Pancreas (tissue), 10 donors: ENCODE data around the gene PADI4. TPM values are rescaled to one million over a fixed set of nuclear protein-coding genes. Genes with fewer than 3 reads are reported as not detected.

ENCODE experiments used
- ATAC-seq, 4 donors: fragments of 200-7000 bp; cut with Tn5 transposase; one replicate each; pipeline versions ENCODE4 v1.8.0 to v1.9.1; 2020; ENCODE audit warnings: mild to moderate bottlenecking in 4 of 4, moderate library complexity in 4 of 4
- DNase-seq, 6 donors: peaks; one replicate each; pipeline ENCODE4 v3.0.0-alpha.2; 2020
- FAIRE-seq: peaks from 2 replicates; lab custom pipeline; 2012; peaks lifted over from hg19 to GRCh38; lab: Jason Lieb, UNC
- H3K27ac ChIP-seq, 4 donors: fragments of 200-600 bp; sonication (generic); 1 replicate in 3 of 4; 2 replicates in 1 of 4; pipeline versions ENCODE4 v1.5.0 to v1.8.0; 2020
- H3K27me3 ChIP-seq, 4 donors: fragments of 200-600 bp; one replicate each; pipeline ENCODE4 v1.8.0; 2021
- H3K36me3 ChIP-seq, 3 donors: fragments of 200-600 bp; sonication (generic) in 1 of 3; one replicate each; pipeline versions ENCODE4 v1.5.0 to v1.8.0; 2020 to 2021
- H3K4me1 ChIP-seq, 3 donors: fragments of 200-600 bp; one replicate each; pipeline ENCODE4 v1.8.0; 2021
- H3K4me3 ChIP-seq, 4 donors: fragments of 200-600 bp; sonication (generic) in 2 of 4; one replicate each; pipeline versions ENCODE4 v1.5.0 to v1.8.0; 2020 to 2021
- H3K9me3 ChIP-seq, 4 donors: fragments of 200-600 bp; one replicate each; pipeline ENCODE4 v1.8.0; 2021
- CTCF ChIP-seq, 4 donors: fragments of 200-600 bp; sonication (generic) in 3 of 4; IDR thresholded peaks; one replicate each; pipeline versions ENCODE4 v1.5.0 to v1.8.0; 2021; ENCODE audit warnings: antibody characterized with exemption in 4 of 4
- WGBS, 2 donors: extraction: QIAGEN DNeasy Blood & Tissue Kit; methylation state at CpG; one replicate each; pipeline ENCODE4 v1.1.7; 2013; 5-methylcytosine and 5-hydroxymethylcytosine counted together
- intact Hi-C, 3 donors: fragments of 100-400 bp; cut with DNase I; formaldehyde crosslinking; loops; one replicate each; pipeline versions ENCODE4 v1.11.1 to v1.14.2; 2022
- polyA plus RNA-seq, 2 donors: library from polyadenylated mRNA; stranded (reverse); fragments of 200-250 nt; gene quantifications; one replicate each; pipeline ENCODE4 v1.2.3, GENCODE V29; 2013
- total RNA-seq, 6 donors: library from RNA; stranded (reverse); fragmentation: NEBNext Ultra II Directional in 4 of 6; extraction: Animal tissue kit (Norgen Biotek cat#: 25700) in 4 of 6; gene quantifications; one replicate each; pipeline versions ENCODE4 v1.2.1 to v1.2.4, GENCODE V29; 2021 to 2023
- donor health status: healthy with polysubstance abuse.
- donor health status: DM: no; HTN: no; CAD: no; lungs with moderate emphysema.
- donor health status: DM: no; HTN: no; CAD: no.
- donor health status: control.
- donor health status: control.
- donor health status: Bipolar disorder and iron deficiency.
- donor health status: DM: yes; HTN: yes; CAD: no.
- donor health status: DM: no; HTN: no; CAD: no.
- donor health status: DM: no; HTN: no; CAD: no.
- donor health status: DM: yes; HTN: yes; CAD: no.

The PADI4 gene
- total RNA-seq (under 1 TPM in 3 of 6 donors, not detected in 3; 0.06 to 0.83 (median 0.75) TPM), polyA plus RNA-seq (under 1 TPM in 1 of 2 donors, not detected in 1; 0.12 TPM)

- H3K4me3 ChIP-seq = no peak within 1 kb of the TSS
- FAIRE-seq (no peak), ATAC-seq (no peak), DNase-seq (no peak)
- TF ChIP-seq CTCF (IDR thresholded peaks at IDR 0.05) = no peak
- no peak within 1 kb of the TSS for H3K27ac ChIP-seq
- no peaks in the 10 kb centered on the region for H3K9me3 ChIP-seq
- intact Hi-C loops = no loop called here
- H3K27me3 ChIP-seq = no peaks in the 10 kb centered on the region
- no peaks in the 10 kb centered on the region for H3K4me1 ChIP-seq
- 63 to 72% methylated on average over 8 of the region's 8 CpGs for WGBS, 2 donors
- H3K36me3 ChIP-seq = no peaks in the 10 kb centered on the region
Observed at GRCh38 chr1:17307946-17308345, at the start of gene PADI4. Gene PADI4 (plus strand): TSS chr1:17308197. CDS start chr1:17308223, 26 bp downstream.

- Histone ChIP-seq H3K4me3 (no peak overlapping the region), H3K9me3 (no peaks in the 10 kb centered on the region), H3K36me3 (no peaks in the 10 kb centered on the region), H3K4me1 (no peaks in the 10 kb centered on the region), H3K27me3 (no peaks in the 10 kb centered on the region), H3K27ac (no peak overlapping the region)
- FAIRE-seq (no peak), ATAC-seq (no peak), DNase-seq (no peak)
- 91 to 97% methylated on average over 6 of the region's 6 CpGs for WGBS, 2 donors
- TF ChIP-seq CTCF (IDR thresholded peaks at IDR 0.05) = no peak
- intact Hi-C loops = no loop called here
Observed at GRCh38 chr1:17258758-17259130, 49.3 kb upstream of the PADI4 start.

GRCh38 chr1:17259233-17259873 lies 48.6 kb upstream of the PADI4 start:
- ATAC-seq = no peak
- 75 to 84% methylated on average over 24 of the region's 24 CpGs for WGBS, 2 donors
- Histone ChIP-seq H3K27ac (no peak overlapping the region), H3K9me3 (no peaks in the 10 kb centered on the region), H3K4me1 (no peaks in the 10 kb centered on the region), H3K4me3 (no peak overlapping the region), H3K27me3 (no peaks in the 10 kb centered on the region), H3K36me3 (no peaks in the 10 kb centered on the region)
- intact Hi-C loops = no loop called here
- no peak for DNase-seq
- no peak for TF ChIP-seq CTCF (IDR thresholded peaks at IDR 0.05)
- FAIRE-seq = no peak

- DNase-seq (no peak), FAIRE-seq (no peak), ATAC-seq (no peak)
- no peaks in the 10 kb centered on the region for H3K36me3 ChIP-seq
- H3K4me3 ChIP-seq = no peak overlapping the region
- WGBS, 2 donors = 72 to 85% methylated on average over 7 of the region's 7 CpGs
- no peak overlapping the region for H3K27ac ChIP-seq
- H3K27me3 ChIP-seq = no peaks in the 10 kb centered on the region
- no peak for TF ChIP-seq CTCF (IDR thresholded peaks at IDR 0.05)
- no peaks in the 10 kb centered on the region for H3K4me1 ChIP-seq
- intact Hi-C loops = no loop called here
- H3K9me3 ChIP-seq = no peaks in the 10 kb centered on the region
Observed at GRCh38 chr1:17260264-17260663, 47.7 kb upstream of the PADI4 start.

- Histone ChIP-seq H3K27me3 (no peaks in the 10 kb centered on the region), H3K4me3 (no peak overlapping the region), H3K27ac (no peak overlapping the region), H3K9me3 (no peaks in the 10 kb centered on the region), H3K36me3 (no peaks in the 10 kb centered on the region), H3K4me1 (no peaks in the 10 kb centered on the region)
- WGBS, 2 donors = 79 to 82% methylated on average over 5 of the region's 5 CpGs
- no peak for TF ChIP-seq CTCF (IDR thresholded peaks at IDR 0.05)
- no peak for FAIRE-seq
- DNase-seq = no peak
- ATAC-seq = no peak
- intact Hi-C loops = no loop called here
Observed at GRCh38 chr1:17260738-17261137, 47.3 kb upstream of the PADI4 start.
